ENCODE results near the gene OR5AP2.

GRCh38 chr11:56625946-56626345 lies 16.3 kb downstream of the OR5AP2 start:
- TF ChIP-seq CTCF (IDR thresholded peaks at IDR 0.05; ENCODE audit: low read length) (no peak), EZH2 (optimal IDR thresholded peaks at IDR 0.05; ENCODE audit: low read depth, low read length) (no peak), EZH2phosphoT487 (IDR thresholded peaks at IDR 0.05; ENCODE audit: low read length) (no peak)

All from MM.1S (cell line).